Suprapubic skin (tissue), 4 donors: ENCODE measurements around the gene CUL7.

Source experiments
- CTCF ChIP-seq, 2 donors: fragments of 200-600 bp in 1 of 2; fragments of 450-650 bp in 1 of 2; sonication (generic) in 1 of 2; IDR thresholded peaks; one replicate each; pipeline ENCODE4 v1.5.1; 2016 to 2019; ENCODE audit warnings: antibody characterized with exemption in 2 of 2, mild to moderate bottlenecking in 1 of 2, moderate library complexity in 1 of 2
- EP300 ChIP-seq: sonication (generic); formaldehyde crosslinking; IDR thresholded peaks from one replicate; pipeline ENCODE4 v1.6.1; 2017; ENCODE audit warnings: antibody characterized with exemption
- POLR2A ChIP-seq, 2 donors: fragments of 450-650 bp; IDR thresholded peaks; one replicate each; pipeline ENCODE4 v1.6.1; 2017; ENCODE audit warnings: antibody characterized with exemption in 2 of 2, mild to moderate bottlenecking in 2 of 2, moderate library complexity in 2 of 2
- POLR2AphosphoS5 ChIP-seq, 3 donors: sonication (generic); formaldehyde crosslinking; IDR thresholded peaks; one replicate each; pipeline ENCODE4 v1.6.1; 2017; ENCODE audit warnings: antibody characterized with exemption in 3 of 3

GRCh38 chr6:43054206-43054943 lies 724 bp upstream of the CUL7 start:
- no peak for TF ChIP-seq POLR2A (IDR thresholded peaks at IDR 0.05)
- no peak for TF ChIP-seq EP300
- TF ChIP-seq CTCF (IDR thresholded peaks at IDR 0.05), result no peak
- TF ChIP-seq POLR2AphosphoS5 (IDR thresholded peaks at IDR 0.05), result no peak
